Neural cell (in vitro differentiated cells): ENCODE results near the gene ETDC. TPM values are rescaled to one million over a fixed set of nuclear protein-coding genes. Genes with fewer than 3 reads are reported as not detected.

ENCODE experiments used
- H2AFZ ChIP-seq: fragments of 200-600, 300-800 bp; sonication (generic), shearing (Covaris generic); 2 replicates; pipeline ENCODE4 v1.6.0; 2014; ENCODE audit warnings: low read depth, mild to moderate bottlenecking, antibody characterized with exemption, low read length, moderate library complexity
- H3F3A ChIP-seq: fragments of 200-600 bp; shearing (Covaris generic); 2 replicates; pipeline ENCODE4 v1.6.1; 2016; ENCODE audit warnings: mild to moderate bottlenecking, moderate library complexity, mixed read lengths, antibody characterized with exemption, low read length; ENCODE audit not compliant: insufficient read depth, poor library complexity, severe bottlenecking
- H3K27ac ChIP-seq: fragments of 200-600, 300-800 bp; sonication (generic), shearing (Covaris generic); 2 replicates; pipeline ENCODE4 v1.5.1; 2014; ENCODE audit warnings: mild to moderate bottlenecking, low read length, moderate library complexity
- H3K27me3 ChIP-seq: fragments of 300-800, 200-600 bp; sonication (generic), shearing (Covaris generic); 2 replicates; pipeline ENCODE4 v1.6.0; 2014; ENCODE audit warnings: mild to moderate bottlenecking, low read depth, low read length, moderate library complexity; ENCODE audit not compliant: insufficient read depth
- H3K36me3 ChIP-seq: fragments of 300-800, 200-600 bp; sonication (generic), shearing (Covaris generic); 2 replicates; pipeline ENCODE4 v1.5.1; 2014; ENCODE audit warnings: mild to moderate bottlenecking, antibody characterized with exemption, low read length, moderate library complexity; ENCODE audit not compliant: insufficient read depth
- H3K4me2 ChIP-seq: fragments of 300-800, 200-600 bp; sonication (generic), shearing (Covaris generic); 2 replicates; pipeline ENCODE4 v1.6.0; 2014; ENCODE audit warnings: mild to moderate bottlenecking, low read length
- H3K4me3 ChIP-seq: fragments of 300-800, 200-600 bp; sonication (generic), shearing (Covaris generic); 2 replicates; pipeline ENCODE4 v1.5.1; 2014; ENCODE audit warnings: mild to moderate bottlenecking, low read length, moderate library complexity
- H3K79me2 ChIP-seq: fragments of 200-600 bp; shearing (Covaris generic); replicated peaks from 2 replicates; pipeline ENCODE4 v1.6.0; 2014; ENCODE audit warnings: mild to moderate bottlenecking, low read length, moderate library complexity; ENCODE audit not compliant: insufficient read depth
- H3K9ac ChIP-seq: fragments of 300-800, 200-600 bp; sonication (generic), shearing (Covaris generic); 2 replicates; pipeline ENCODE4 v1.6.1; 2016; ENCODE audit warnings: mild to moderate bottlenecking, low read length, mixed read lengths
- H3K9me2 ChIP-seq: fragments of 200-600 bp; shearing (Covaris generic); 2 replicates; pipeline ENCODE4 v1.6.1; 2016; ENCODE audit warnings: mild to moderate bottlenecking, low read length, mixed read lengths; ENCODE audit not compliant: insufficient read depth
- H3K9me3 ChIP-seq: fragments of 200-600, 300-800 bp; sonication (generic), shearing (Covaris generic); 2 replicates; pipeline ENCODE4 v1.6.1; 2016; ENCODE audit warnings: mild to moderate bottlenecking, mixed run types, low read length, moderate library complexity, mixed read lengths
- H4K20me1 ChIP-seq: fragments of 200-600 bp; shearing (Covaris generic); 2 replicates; pipeline ENCODE4 v1.6.1; 2016; ENCODE audit warnings: mild to moderate bottlenecking, mixed run types; ENCODE audit not compliant: insufficient read depth
- CTCF ChIP-seq: fragments of 450-650 bp; IDR thresholded peaks from 2 replicates; pipeline ENCODE4 v1.5.1; 2014; ENCODE audit warnings: antibody characterized with exemption, mild to moderate bottlenecking, moderate library complexity; ENCODE audit not compliant: poor library complexity, severe bottlenecking
- EP300 ChIP-seq: fragments of 450-650 bp; conservative IDR thresholded peaks from 2 replicates; pipeline ENCODE4 v1.6.1; 2014; ENCODE audit warnings: antibody characterized with exemption, mild to moderate bottlenecking, moderate library complexity; ENCODE audit not compliant: poor library complexity, severe bottlenecking
- EZH2 ChIP-seq: fragments of 200-600, 300-800 bp; shearing (Covaris generic), sonication (generic); IDR thresholded peaks from 2 replicates; pipeline ENCODE4 v1.6.1; 2014; ENCODE audit warnings: antibody characterized with exemption, low read length, borderline replicate concordance, mild to moderate bottlenecking; ENCODE audit not compliant: insufficient read depth, poor library complexity, severe bottlenecking
- MXI1 ChIP-seq: fragments of 450-650 bp; conservative IDR thresholded peaks from 2 replicates; pipeline ENCODE4 v1.6.1; 2014; ENCODE audit warnings: antibody characterized with exemption, mild to moderate bottlenecking; ENCODE audit not compliant: poor library complexity, severe bottlenecking
- POLR2AphosphoS5 ChIP-seq: IDR thresholded peaks from 2 replicates; pipeline ENCODE4 v1.6.1; 2012
- RAD21 ChIP-seq: fragments of 450-650 bp; conservative IDR thresholded peaks from 2 replicates; pipeline ENCODE4 v1.6.1; 2014; ENCODE audit warnings: antibody characterized with exemption, mild to moderate bottlenecking, moderate library complexity
- REST ChIP-seq: IDR thresholded peaks from 2 replicates; pipeline ENCODE4 v1.6.1; 2012; ENCODE audit warnings: borderline replicate concordance
- SMC3 ChIP-seq: fragments of 450-650 bp; conservative IDR thresholded peaks from 2 replicates; pipeline ENCODE4 v1.6.1; 2014; ENCODE audit warnings: antibody characterized with exemption, mild to moderate bottlenecking, moderate library complexity; ENCODE audit not compliant: poor library complexity
- TAF1 ChIP-seq: IDR thresholded peaks from 2 replicates; pipeline ENCODE4 v1.6.1; 2012; ENCODE audit warnings: low read depth
- polyA plus RNA-seq: library from polyadenylated mRNA; depleted of rRNA; stranded (reverse); fragments of >200 nt; gene quantifications from 2 replicates; pipeline ENCODE4 v1.2.3, GENCODE V29; 2014

Gene ETDC
- polyA plus RNA-seq, 1 donor from 2014 or later: not detected

- H3K9me2 ChIP-seq: no peaks in the 10 kb centered on the region
- H4K20me1 ChIP-seq: no peaks in the 10 kb centered on the region
- no peak overlapping the region for H3K9ac ChIP-seq
- no peaks in the 10 kb centered on the region for H3K9me3 ChIP-seq
- H3K4me3 ChIP-seq: no peak overlapping the region
- H3K27me3 ChIP-seq: no peaks in the 10 kb centered on the region
- no peaks in the 10 kb centered on the region for H3F3A ChIP-seq
- no peak overlapping the region for H3K4me2 ChIP-seq
- H3K79me2 ChIP-seq: no peaks in the 10 kb centered on the region
- no peak for TF ChIP-seq SMC3
- TF ChIP-seq REST: no peak
- no peak for TF ChIP-seq MXI1
- TF ChIP-seq RAD21: no peak
- TF ChIP-seq CTCF: no peak
- no peak for TF ChIP-seq POLR2AphosphoS5
- TF ChIP-seq EP300: no peak
- no peak for TF ChIP-seq TAF1
- no peak for TF ChIP-seq EZH2
- no peak overlapping the region for H2AFZ ChIP-seq
- no peaks in the 10 kb centered on the region for H3K36me3 ChIP-seq
- no peak overlapping the region for H3K27ac ChIP-seq
Observed at GRCh38 chrX:135273162-135273561, 36.1 kb upstream of the ETDC start.

GRCh38 chrX:135275973-135276372 is 33.3 kb upstream of the ETDC start:
- H3K9me2 ChIP-seq: no peaks in the 10 kb centered on the region
- no peak overlapping the region for H3K9ac ChIP-seq
- no peak for TF ChIP-seq EP300
- no peak for TF ChIP-seq POLR2AphosphoS5
- H3F3A ChIP-seq: no peaks in the 10 kb centered on the region
- H3K4me3 ChIP-seq: no peak overlapping the region
- no peaks in the 10 kb centered on the region for H3K79me2 ChIP-seq
- H2AFZ ChIP-seq: no peak overlapping the region
- H4K20me1 ChIP-seq: no peaks in the 10 kb centered on the region
- H3K36me3 ChIP-seq: no peaks in the 10 kb centered on the region
- H3K27me3 ChIP-seq: no peaks in the 10 kb centered on the region
- no peak overlapping the region for H3K27ac ChIP-seq
- no peaks in the 10 kb centered on the region for H3K9me3 ChIP-seq
- no peak overlapping the region for H3K4me2 ChIP-seq

GRCh38 chrX:135287266-135287823 is 21.9 kb upstream of the ETDC start:
- Histone ChIP-seq H3K36me3 (no peaks in the 10 kb centered on the region), H3K9me3 (no peaks in the 10 kb centered on the region), H4K20me1 (no peaks in the 10 kb centered on the region), H3K4me3 (no peak overlapping the region), H3K9ac (no peak overlapping the region), H3K9me2 (no peaks in the 10 kb centered on the region), H3K79me2 (no peaks in the 10 kb centered on the region), H3K27ac (no peak overlapping the region), H3K4me2 (no peak overlapping the region), H3F3A (no peaks in the 10 kb centered on the region), H2AFZ (no peak overlapping the region), H3K27me3 (no peaks in the 10 kb centered on the region)
- TF ChIP-seq EZH2 (no peak), MXI1 (no peak), CTCF (no peak), REST (no peak)
